ENCODE results near the gene UTS2R. TPM values are rescaled to one million over a fixed set of nuclear protein-coding genes. Genes with fewer than 3 reads are reported as not detected.
"Not testable (repeated sequence)": the region's sequence is repeated elsewhere in the genome, so short reads cannot be mapped to it uniquely, and the experiment has no call there.

Gene UTS2R
- total RNA-seq, 1 donor from 2014 or later = 2.1 TPM

DNA sequence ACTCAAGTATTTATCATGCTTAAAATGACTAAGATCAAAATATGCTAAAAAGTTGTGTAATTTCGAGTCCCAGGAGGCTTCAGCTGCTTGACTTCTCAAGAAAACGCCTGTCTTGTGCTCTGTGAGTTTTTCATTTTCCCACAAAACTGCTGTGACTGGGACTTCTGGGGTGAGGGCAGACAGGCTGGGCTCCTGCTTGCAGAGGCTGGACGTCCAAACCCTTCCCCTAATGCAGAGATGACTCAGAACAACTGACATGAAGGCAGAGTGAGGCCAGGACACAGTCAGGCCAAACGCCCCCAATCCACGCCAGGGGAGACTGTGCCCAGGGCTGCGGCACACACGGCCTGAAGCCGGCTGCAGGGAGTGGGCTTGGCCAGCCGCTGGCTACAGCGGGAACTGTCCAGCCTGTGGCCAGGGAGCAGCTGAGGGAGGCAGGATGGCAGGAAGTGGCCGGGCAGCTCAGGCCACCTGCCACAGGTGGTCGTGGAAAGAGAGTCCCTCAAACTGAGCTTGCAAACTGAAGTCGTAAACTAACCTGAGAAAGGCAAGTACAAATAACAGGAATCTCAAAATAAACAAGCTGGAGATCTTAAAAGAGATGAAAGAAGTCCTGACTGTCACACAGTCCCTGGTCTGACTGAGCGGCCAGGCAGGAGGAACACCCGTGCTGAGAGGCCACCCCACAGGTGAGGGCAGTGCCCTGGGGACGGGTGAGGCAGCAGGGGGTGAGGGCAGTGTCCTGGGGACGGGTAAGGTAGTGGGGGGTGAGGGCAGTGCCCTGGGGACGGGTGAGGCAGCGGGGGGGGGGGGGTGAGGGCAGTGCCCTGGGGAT is 25.3 kb downstream of the UTS2R start:
- intact Hi-C loops (cut with micrococcal nuclease) = no loop called here
- ATAC-seq = peak; percentile 72
- no peak for DNase-seq

DNA sequence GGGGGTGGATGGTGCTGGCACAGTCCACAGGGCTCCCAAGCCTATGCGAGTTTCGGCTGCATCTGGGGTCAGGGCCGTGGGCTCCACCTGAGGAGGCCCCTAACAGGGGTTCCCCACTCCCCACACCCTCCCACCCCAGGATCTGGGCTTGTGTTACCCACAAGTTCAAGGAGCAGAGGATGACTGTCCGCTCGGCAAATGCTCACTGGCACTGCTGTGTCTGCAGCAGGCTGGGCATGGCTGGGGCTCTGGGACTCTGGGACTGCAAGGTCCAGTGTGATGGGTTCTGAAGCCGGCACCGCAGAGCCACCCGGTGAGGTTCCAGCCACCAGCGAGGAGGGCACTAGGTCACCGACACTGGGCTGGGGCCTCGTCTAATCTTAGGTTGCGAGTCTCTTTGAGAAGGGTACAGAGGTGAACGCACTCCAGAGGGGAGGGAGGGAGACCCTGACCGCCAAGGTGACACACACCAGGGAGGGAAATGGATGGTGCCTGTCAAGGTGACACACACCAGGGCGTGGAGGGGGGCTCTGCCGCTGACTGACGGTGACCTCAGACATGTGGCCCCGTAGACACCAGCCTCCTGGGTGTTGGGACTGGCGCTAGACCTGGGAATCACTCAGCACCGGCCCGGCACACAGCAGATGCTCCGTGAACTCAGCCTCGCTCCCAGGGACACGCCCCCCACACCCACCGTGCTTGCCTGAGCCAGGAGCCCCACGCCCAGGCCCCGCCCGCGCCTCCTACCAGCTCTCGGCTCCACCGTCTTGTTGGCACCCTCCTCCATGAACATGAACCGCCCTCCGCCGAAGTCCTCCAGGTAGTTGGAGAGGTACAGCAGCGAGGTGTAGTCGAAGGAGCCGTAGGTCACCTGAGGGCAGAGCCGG is 26.1 kb downstream of the UTS2R start:
- ATAC-seq (no peak), DNase-seq (peak; percentile 31)
- intact Hi-C loops (cut with micrococcal nuclease) = no loop called here

DNA sequence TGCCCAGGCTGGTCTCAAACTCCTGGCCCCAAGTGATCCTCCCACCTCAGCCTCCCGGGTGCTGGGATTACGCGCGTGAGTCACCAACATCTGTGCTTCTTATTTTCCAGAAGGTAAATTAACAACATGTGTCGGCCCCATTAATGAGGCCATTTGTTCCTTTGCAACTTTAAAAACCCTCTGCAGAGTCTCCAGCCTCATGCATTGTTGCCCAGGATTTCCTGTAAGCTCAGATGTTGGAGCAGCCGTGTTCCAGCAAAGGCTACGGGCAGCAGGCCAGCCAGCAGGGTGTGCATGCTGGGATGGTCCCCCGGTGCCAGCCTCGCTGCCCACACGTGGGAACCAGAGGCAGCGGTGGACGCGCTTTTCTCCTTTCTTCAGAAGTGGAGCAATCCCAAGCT is 27.5 kb downstream of the UTS2R start:
- intact Hi-C loops (cut with micrococcal nuclease) = no loop called here
- ATAC-seq (peak; percentile 43), DNase-seq (peak; percentile 74)

DNA sequence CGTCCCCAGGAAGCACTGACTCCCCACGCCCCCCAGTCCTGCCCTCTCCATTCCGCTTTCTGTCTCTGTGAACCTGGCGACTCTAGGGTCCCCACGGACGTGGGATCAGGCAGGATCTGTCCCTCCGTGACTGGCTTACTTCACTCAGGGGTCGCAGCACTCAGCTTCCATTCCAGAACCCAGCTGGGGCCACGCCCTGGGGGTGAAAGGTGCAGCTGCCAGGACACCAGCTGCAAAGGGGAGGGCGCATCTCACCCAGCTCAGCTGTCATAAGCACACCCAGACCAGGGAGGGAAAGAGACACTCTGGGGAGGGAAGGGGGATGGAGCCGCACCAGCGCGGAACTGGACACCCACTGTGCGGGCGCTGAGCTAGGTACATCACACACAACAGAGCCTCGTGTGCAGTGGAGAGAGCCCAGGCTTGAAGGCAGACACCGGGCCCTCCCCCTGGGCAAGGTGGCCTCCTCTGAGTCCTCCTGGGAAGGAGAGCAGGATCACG is 28.1 kb downstream of the UTS2R start:
- DNase-seq = no peak
- intact Hi-C loops (cut with micrococcal nuclease) = loop anchor here (10.0 kb wide), 1 partner anchor 45 kb away; the partner anchor contains the start of gene TEX19

DNA sequence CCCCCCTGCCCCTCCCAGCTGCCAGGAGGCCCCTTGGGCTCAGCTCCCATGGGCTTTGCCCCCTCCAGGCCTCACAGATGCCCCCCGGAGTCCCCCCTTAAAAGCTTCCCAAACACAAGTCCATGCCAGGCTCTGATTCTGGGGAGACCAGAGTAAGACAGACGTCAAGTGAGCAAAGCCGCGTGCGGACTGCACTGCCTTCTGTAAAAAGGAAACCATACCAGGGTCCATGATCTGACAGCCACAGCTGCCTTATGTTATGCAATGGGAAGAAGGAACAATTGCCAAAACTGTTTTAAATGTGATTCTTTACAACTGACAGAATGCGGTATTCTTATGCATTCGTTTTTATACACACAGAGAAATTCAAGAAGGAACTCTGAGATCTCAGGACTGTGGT is 28.6 kb downstream of the UTS2R start:
- DNase-seq (no peak), ATAC-seq (peak; percentile 16)
- intact Hi-C loops (cut with micrococcal nuclease) = loop anchor here (10.0 kb wide), 1 partner anchor 45 kb away; the partner anchor contains the start of gene TEX19

More for the DNA sequence above, 28.1 kb downstream of the UTS2R start:
- ATAC-seq = peak; percentile 17

DNA sequence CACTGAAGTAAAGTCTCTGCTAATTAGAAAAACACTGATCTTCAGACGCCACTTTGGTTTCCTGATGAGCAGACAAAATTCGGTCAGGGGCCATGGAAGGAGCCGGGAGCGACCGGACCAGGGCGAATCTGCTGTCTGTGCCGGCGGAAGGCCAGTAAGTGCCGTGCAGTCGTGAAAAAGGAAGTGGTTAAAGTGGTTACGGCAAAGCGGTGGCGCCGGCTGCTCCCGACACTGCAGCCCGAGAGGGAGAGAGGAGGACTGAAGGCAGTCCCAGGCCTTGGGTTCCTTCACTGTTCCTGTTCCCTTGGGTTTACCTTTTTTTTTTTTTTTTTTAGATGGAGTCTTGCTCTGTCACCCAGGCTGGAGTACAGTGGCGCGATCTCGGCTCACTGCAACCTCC is 29.3 kb downstream of the UTS2R start:
- intact Hi-C loops (cut with micrococcal nuclease) = loop anchor here (10.0 kb wide), 1 partner anchor 46 kb away; the partner anchor contains the start of gene TEX19
- ATAC-seq (peak; percentile 13), DNase-seq (peak; percentile 63)

DNA sequence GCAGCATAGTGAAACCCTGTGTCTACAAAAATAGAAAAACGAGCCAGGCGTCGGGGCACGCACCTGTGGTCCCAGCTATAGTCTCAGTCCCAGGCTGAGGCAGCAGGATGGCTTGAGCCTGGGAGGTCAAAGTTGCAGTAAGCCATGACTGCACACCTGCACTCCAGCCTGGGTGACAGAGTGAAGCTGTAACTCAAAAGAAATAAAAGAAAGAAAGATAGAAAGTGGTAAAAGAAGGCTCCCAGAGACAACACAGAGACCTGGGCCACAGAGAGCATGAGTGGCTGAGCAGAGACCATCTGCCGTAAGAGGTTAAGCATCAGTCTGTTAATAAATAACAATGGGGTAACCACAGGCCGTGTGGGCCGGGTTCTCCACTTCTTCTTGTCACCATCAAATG is 31.3 kb downstream of the UTS2R start:
- no peak for DNase-seq
- intact Hi-C loops (cut with micrococcal nuclease) = loop anchor here (10.0 kb wide), 1 partner anchor 48 kb away; the partner anchor contains the start of gene TEX19

DNA sequence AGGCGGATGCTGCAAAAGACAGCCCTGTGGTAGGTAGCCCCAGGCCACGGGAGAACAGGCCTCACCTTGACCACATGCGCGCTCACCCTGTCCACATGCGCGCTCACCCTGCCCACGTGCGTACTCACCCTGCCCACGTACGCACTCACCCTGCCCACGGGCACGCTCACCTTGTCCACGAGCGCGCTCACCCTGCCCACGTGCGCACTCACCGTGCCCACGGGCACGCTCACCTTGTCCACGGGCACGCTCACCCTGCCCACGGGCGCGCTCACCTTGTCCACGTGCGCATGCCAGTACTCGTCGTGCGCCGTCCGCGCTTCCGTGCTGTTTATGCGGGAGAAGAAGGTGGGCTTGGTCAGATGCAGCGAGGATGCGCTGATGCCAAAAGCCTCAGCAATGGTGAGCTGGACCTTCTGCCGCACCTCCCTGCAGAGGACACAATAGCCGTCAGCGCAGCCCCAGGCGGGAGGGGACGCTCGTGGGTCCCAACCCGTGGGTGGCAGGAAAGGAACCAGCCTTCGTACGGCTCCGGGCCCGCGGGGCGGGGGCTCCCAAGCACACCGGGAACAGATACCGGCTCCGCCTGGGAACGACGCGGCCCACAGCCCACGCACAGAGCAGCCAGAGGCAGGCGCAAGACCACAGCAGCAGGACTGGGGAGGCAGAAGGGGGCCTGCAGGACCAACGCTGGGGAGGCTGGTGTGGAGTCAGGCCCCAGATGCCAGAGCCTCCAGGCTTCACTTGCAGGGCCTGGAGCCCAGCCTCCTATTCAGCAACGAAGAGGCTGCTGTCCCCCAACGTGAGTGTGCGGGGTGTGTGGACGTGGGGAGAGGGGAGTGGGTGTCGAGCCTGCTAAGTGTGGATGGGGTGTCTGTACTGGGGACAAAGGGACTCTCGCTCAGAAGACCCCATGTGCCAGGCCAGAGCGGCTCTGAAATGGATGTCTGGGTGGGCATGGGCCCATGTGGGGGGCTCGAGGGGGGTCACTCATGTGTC is 32.4 kb downstream of the UTS2R start:
- intact Hi-C loops (cut with micrococcal nuclease) = loop anchor here (10.0 kb wide), 1 partner anchor 49 kb away; the partner anchor contains the start of gene TEX19
- ATAC-seq (no peak), DNase-seq (no peak)

More for the DNA sequence above, 31.3 kb downstream of the UTS2R start:
- ATAC-seq = no peak

DNA sequence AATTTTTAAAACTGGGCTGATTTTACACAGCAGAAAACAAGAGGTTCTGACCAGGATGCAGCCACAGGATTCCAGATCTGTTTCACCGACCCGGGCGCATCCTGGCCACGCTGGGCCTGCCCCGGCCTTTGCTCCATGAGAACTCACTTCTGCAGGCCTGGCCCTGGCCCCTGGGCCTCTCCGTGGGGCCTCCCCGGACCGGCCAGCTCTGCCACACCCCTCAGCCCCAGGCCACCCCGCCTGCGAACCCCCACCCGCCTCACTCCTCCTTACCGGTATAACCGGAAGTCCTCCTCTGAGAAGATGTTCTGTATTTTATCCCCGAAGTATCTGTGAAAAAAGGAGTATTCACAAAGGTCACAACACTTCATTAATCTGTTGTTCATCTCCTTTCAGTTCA is 33.5 kb downstream of the UTS2R start:
- intact Hi-C loops (cut with micrococcal nuclease) = loop anchor here (10.0 kb wide), 1 partner anchor 50 kb away; the partner anchor contains the start of gene TEX19
- DNase-seq (no peak), ATAC-seq (no peak)

DNA sequence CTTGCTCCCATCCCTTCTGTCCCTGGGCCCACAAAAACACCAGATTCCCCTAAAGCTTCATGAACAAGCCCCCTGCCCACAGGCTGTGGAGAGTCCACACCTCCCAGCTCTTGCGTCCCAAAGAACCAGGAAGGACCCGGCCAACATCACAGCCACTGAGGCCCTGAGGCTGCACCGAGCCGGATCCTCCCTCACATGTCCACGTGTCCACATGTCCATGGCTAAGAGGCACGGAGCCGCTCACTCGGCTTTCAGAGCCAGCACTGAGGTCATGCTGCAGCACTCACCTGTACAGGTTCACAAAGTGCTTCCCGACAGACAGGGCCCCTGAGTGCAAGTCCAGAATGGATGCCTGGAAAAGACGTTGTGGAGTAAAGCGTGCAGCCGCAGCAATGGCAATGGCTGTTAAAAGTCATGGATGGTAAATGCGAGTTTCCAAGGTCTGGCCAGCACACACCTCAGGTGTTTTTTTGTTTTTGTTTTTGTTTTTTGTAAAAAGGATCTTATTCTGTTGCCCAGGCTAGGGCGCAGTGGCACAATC is 34.6 kb downstream of the UTS2R start:
- intact Hi-C loops (cut with micrococcal nuclease) = loop anchor here (10.0 kb wide), 1 partner anchor 51 kb away; the partner anchor contains the start of gene TEX19
- ATAC-seq (no peak), DNase-seq (no peak)

DNA sequence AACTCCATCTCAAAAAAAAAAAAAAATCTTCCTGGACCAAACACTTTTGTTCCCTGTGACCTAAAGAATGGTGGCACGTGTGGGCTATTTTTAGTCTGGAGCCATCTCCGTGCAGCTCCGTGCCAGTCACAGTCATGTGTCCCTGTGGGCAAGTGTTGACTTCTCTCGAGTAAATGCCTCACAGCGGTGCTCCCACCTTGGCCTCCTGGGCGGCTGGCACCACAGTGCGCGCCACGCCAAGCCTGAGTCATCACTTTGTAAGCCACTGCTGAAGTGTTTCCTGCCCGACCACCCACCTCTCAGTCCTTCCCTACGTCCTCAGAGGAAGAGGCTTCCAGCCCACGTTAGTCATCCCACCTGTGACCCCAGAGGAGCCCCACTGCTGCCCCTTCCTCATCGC is 35.7 kb downstream of the UTS2R start:
- peak; percentile 97 for ATAC-seq
- peak; percentile 72 for DNase-seq
- intact Hi-C loops (cut with micrococcal nuclease) = loop anchor here (10.0 kb wide), 1 partner anchor 52 kb away; the partner anchor contains the start of gene TEX19

DNA sequence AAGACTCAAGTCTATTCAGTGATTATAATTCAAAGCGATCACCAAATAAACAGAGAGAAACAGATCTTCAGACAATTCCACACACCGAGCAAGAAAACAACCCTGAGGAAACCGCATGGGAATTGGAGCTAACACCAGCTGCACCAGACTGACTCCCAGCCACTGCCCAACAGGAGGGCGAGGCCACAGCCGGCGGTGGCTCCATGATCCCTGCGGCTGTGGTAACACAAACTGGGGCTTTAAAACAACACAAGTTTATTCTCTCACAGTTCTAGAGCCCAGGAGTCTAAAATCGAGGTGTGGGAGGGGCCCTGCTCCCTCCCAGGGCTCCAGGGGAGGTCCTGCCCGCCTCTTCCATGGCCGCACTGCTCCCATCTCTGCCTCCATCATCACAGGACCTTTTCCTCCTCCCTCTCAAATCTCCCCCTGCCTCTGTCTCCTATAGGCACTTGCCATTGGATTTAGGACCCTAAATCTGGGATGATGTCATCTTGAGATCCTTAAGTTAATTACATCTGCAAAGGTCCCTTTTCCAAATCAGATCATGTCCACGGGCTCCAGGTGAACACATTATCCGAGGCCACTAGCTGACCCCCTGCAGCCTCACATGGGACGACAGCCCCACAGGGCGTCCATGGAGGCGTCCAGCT is 36.8 kb downstream of the UTS2R start:
- DNase-seq = no peak
- no peak for ATAC-seq
- intact Hi-C loops (cut with micrococcal nuclease) = loop anchor here (10.0 kb wide), 1 partner anchor 54 kb away; the partner anchor contains the start of gene TEX19

DNA sequence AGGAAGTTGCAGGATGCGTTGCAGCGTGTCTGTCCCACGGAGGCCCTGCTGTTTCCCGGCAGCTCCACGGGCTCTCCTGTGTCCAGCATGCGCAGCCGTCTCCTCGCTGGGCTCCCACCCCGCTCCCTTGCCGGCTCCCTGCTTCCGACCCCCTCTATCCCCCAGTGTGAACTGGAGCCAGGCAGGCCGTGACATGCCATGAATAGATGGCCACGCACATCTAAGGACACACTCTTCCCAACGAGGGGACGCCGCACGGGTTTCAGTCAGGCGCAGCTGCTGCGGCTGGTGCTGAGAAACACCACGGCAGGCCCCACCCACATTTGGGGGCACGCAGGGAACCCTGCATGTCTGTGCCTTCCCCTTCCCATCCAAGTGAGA is 37.4 kb downstream of the UTS2R start:
- intact Hi-C loops (cut with micrococcal nuclease) = loop anchor here (10.0 kb wide), 1 partner anchor 54 kb away; the partner anchor contains the start of gene TEX19
- no peak for ATAC-seq
- no peak for DNase-seq

DNA sequence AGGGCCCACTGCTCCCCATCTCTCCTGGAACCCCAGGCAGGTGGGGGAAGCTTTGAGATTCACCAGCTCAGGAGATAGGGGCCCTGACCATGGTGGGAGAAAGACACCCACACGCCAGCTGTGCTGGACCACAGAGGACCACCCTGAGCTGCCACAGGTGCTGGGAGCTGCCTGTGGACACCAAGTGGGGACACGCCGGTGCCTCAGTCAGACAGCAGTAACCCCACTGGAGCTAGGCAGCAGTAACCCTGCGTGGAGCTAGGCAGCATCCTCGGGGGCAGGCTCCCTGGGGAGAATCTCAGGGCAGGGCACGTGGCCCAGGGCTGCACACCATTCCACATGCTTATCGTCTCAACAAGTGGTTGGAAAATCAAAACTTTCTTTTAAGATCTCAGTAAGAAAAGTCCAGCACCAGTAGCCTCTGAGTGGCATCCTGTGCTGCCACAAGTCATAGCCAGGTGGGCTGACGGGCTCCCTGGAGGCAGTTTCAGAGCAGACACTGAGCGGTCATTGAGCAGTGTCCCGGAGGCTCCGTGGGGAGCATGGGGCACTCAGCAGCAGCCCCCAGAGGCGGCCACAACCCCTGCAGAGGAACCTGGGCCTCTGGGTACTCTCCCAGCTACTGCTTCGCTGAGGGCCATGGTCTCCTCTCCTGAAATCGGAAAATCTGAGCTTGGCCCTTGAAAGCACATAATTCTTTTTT is 38.6 kb downstream of the UTS2R start:
- no peak for DNase-seq
- intact Hi-C loops (cut with micrococcal nuclease) = no loop called here
- ATAC-seq = no peak

DNA sequence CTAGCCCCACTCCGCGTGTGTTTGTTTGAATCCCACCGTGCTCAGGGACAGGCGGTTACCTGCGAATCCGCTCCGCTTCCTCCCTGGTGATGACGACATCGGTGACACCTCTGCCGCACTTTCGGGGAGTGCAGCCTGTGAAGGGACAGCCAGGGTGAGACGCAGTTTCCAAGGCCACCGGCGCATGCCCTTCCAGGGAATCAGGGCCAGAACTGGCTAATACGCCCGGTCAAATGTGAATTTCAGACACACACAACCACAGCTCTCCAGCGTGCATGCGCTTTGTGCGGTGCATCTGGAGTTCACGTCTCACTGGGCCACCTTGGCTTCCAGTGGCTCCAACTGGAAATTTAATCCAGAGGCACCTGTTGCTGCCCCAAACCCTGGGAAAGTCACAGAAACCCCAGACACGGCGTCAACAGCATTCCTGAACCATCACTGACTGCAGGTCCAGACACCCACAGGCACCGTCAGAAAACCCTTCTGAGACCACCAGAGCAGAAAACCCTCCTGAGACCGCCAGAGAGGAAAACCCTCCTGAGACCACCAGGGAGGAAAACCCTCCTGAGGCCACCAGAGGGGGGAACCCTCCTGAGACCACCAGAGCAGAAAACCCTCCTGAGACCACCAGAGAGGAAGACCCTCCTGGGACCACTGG is 40.0 kb downstream of the UTS2R start:
- intact Hi-C loops (cut with micrococcal nuclease) = no loop called here
- DNase-seq (no peak), ATAC-seq (no peak)

DNA sequence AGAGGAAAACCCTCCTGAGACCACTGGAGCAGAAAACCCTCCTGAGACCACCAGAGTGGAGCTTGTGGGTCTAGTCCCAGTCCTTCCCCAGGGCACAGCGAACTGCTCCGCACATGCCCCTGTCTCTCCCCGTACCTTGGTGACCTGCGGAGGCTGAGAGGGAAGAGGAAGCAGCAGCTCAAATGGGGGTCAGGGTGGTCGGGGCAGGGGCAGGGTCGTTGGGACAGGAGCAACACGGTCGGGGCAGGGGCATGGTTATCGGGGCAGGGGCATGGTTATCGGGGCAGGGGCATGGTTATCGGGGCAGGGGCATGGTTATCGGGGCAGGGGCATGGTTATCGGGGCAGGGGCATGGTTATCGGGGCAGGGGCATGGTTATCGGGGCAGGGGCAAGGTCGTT is 40.5 kb downstream of the UTS2R start:
- intact Hi-C loops (cut with micrococcal nuclease); ATAC-seq; DNase-seq: not testable (repeated sequence)
